ENCODE data around the gene SH3PXD2A.
"Not testable (repeated sequence)": the region's sequence is repeated elsewhere in the genome, so short reads cannot be mapped to it uniquely, and the experiment has no call there.

Gene SH3PXD2A

DNA sequence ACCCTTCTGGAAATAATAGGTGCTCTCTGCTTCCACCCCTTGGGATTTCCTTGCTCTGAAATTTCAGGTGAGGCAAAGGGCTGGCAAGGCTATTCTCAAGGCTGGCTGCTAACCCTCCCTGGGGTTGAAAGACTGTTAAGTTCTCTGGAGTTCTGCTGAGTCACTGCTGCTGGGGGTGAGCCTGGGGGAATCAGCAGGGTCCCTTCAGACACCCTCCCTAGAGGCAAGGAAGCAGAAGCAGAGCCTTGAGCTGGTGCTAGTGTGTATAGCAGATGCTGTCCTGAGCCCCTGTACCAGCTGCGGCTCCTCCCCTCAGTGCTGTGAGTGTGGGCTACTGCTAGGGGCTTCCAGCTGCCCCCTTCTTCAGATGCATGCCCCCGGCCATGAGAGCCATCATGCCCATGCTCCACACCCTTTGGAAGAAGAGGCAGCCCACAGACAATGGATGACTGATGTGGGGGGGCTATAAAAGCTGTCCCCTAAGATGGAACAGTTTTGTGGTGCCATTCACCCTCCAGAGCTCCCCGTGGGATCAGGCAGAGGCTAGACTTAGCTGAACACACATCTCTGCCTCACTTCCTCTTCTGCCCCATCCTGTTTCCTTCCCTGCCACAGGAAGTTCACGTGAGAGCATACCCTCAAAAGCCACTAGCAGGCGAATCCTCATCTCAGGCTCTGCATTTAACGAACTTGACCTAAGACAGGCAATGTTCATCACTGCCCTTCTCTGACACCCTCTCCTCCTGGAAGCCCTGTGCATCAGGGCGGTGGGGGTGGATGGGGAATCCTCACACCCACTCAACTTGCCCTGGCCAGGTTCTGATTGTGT is 91.8 kb downstream of the SH3PXD2A start:
- peak; percentile 94 for DNase-seq

- no peak for DNase-seq
Measured at GRCh38 chr10:103762916-103763315, 92.5 kb downstream of the SH3PXD2A start.

- no peak for DNase-seq
Measured at GRCh38 chr10:103762162-103762561, 93.2 kb downstream of the SH3PXD2A start.

- DNase-seq = no peak
Measured at GRCh38 chr10:103761075-103761920, 94.1 kb downstream of the SH3PXD2A start.

GRCh38 chr10:103760233-103760632 is 95.1 kb downstream of the SH3PXD2A start:
- DNase-seq = not testable (repeated sequence)

DNA sequence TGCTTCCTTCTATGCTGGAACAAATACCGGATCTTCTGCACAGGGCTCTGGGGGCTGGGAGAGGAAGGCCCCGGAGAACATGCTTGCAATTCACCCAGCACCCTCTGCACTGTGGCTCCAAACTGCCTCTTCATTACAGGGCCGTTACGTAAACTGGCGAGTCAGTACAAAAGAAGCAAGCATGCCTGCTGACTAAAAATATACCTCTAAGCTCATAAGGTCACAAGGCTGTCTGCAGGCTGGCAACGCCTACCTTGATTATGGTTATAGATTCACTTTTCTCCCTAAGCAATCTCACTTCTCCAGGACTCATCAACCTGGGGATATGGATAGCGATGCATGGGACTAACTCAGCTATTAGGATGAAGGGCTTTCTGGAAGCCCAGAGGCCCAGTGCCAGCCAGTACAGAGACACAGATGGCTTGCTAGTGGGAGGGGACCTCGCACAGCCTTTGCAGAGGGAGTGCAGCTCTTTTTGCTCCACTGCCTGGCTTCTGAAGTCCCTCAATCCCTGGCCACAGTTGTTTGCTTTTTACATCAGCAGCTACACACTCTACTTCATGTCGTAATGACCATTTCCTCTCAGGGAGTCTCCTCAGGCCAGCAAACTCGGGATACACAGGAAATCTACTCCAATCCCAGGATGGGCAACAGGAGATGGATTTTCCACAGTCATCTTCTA is 96.1 kb downstream of the SH3PXD2A start:
- DNase-seq = peak; percentile 92

DNA sequence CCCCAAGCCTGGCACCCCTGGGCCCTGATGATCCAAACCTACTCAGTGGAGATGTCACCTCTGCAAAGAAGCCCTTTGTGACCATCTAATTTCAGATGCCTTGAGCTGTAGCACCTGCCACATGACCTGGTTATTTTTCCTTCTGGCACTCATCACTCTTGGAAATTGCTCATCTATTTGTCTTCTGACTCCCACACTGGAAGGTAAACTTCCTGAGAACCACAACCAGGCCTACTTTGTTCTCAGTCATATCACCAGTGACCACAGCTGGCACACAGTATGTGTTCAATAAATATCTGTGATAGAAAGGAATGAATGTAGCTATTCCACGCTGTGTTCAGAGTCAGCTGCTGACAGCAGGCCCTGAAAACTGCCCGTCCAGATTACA is 97.1 kb downstream of the SH3PXD2A start:
- DNase-seq = no peak

DNA sequence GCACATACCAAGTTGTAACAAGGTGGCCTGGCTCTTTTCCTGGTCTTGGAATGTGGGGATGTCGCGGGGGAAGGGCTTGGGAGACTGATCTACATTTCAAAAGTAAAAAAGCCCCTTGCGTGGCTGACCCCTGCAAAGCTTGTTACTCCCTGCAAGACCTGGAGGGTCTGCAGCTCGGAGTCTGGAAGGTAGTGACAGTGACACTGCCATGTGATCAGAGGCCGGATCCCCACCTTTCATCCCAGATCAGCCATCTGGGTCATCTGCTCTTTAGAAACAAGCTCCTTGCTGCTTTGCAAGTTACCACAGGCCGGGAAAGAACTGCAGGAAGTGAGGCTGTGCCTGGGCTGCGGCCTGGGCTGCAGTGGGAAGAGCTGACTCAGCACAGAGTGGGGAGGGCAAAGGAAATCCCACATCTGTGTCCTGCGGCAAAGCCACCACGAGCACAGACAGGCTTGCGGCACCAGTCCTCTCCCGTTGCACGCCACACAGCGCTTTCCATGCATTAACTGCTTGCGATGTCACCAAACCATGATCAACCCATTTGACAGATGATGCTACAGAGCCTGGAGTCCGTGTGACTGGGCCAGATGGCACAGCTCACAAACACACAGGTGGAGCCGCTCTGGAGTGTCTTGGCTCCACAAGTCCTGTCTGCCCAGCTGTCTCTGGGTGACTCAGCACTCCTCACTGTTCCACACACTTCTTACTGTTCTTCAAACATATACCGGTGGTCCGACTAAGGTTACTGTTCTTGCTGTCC is 97.7 kb downstream of the SH3PXD2A start:
- DNase-seq = peak; percentile 94

DNA sequence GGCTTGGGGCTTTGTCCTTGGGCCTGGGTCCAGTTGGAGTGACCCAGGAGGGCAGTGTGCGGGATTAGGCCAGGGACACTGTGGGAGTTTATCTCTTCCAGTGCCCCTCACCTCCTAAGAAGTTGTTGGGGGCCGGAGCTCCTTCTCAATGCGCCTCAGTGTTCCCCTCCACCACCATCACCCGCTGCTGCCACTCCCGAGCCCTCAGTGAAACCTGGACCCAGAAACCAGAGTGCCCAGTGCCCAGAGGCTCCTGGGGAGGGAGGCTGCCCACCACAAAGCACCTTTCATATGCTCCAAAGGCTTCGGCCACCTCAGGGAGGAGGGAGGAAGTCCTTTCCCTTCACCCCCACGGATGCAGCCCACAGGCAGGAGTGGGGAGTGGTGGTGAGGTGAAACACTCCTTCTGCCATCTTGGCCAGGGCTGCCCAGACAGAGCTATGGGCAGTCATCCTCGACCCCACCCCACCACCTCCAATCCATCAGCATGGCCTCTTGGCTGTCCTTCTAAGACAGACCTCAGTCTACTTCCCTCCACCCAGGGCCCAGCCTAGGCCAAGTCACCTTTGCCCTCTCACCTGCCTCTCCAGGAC is 99.0 kb downstream of the SH3PXD2A start:
- no peak for DNase-seq

DNA sequence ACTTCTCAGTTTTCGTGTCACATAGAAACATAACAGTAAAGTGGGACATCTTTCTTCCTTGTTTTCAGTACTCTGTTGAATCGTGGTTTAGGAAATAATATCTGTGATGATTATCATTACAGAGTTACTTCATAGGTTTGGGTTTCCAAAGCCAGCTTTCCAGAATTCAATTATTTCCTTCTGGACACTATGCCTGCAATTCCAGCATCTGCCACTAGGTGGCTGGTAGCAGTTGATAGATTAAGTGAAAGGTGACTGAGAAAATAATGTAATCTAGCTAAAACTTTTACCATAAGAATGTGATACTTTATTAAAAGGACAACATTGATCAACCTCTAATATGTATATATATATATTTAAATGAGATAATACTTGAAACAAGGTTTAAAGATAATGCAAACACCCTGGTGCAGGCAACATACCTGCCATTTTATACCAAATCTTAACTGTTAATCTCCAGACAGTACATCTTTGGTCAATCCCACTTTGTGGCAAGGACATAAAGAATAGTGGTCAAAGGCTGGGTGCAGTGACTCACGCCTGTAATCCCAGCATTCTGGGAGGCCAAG is 102.6 kb downstream of the SH3PXD2A start:
- no peak for DNase-seq

- DNase-seq = no peak
Measured at GRCh38 chr10:103751667-103752290, 103.6 kb downstream of the SH3PXD2A start.

- DNase-seq = no peak
Measured at GRCh38 chr10:103750836-103751235, 104.5 kb downstream of the SH3PXD2A start.

DNA sequence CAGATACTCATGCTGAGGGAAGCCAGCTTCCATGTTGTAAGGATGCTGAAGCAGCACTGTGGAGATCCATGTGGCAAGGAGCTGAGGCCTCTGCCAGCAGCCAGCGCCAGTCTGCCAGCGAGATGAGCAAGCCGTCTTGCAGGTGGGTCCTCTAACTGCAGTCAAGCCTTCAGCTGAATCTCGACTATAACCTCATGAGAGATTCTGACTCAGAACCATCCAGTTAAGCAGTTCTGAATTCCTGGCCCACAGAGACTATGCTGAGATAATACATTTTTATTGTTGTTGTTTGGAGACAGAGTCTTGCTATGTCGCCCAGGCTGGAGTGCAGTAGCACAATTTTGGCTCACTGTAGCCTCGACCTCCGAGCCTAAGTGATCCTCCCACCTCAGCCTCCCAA is 105.6 kb downstream of the SH3PXD2A start:
- no peak for DNase-seq

- DNase-seq = no peak
Measured at GRCh38 chr10:103748020-103748419, 107.4 kb downstream of the SH3PXD2A start.

DNA sequence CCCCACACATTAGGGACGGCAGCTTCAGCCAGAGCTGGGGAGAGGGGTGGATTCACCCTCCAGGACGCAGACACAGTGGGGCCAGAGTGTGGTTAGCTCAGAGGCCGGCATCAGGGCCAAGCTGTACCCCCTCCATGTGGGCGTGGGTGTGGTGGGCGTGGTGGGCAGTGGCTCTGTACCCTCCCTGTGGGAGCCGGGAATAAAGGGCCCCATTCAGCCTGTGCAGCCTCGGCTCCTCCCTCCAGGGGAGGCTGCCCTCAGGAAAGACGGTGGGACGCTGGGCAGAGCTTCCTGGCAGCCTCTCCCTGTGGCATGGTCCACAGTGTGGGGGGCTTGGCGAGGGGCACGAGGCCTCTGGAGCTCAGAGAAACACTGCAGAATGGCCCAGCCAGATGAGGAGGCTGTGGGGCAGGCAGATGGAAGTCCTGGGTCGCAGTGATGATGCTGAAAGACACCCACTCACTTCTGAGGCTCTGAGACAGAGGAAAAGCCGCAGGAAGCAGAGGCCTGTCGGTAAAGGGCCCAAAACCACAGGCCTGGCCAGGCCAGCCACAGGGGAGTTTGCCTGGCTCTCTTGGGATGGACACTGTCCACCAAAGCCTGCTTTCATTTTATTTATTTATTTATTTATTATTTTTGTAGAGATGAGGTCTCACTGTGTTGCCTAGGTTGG is 108.0 kb downstream of the SH3PXD2A start:
- DNase-seq = no peak

- no peak for DNase-seq
Measured at GRCh38 chr10:103746598-103746997, 108.8 kb downstream of the SH3PXD2A start.

- DNase-seq = peak; percentile 74
Measured at GRCh38 chr10:103745341-103746247, 109.8 kb downstream of the SH3PXD2A start.

GRCh38 chr10:103742824-103743223 is 112.6 kb downstream of the SH3PXD2A start:
- no peak for DNase-seq

DNA sequence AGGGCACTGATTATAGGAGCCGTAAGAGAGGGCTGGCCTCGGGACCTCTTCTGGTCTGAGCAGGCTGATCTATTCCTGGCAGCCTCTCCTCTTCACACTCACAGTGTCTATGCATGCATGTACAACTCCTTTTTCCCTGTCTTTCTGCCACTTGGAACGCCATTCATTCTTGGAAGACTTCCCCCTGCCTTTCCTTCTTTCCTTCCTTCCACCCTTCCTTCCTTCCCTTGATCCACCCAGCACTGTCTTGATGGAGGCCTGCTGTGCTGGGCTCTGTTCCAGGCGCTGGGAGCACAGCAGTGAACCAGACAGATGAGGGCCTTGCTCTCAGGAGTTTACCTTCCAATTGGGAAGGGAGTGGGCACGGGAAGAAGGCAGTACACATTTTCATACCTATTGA is 114.8 kb downstream of the SH3PXD2A start:
- DNase-seq = no peak

Measured in MV-4-11 (cell line).